GM12892 (cell line): ENCODE data around the gene SMIM8.

ENCODE experiments used
- POLR2A ChIP-seq: IDR thresholded peaks from 2 replicates; pipeline ENCODE4 v1.6.1; 2011; ENCODE audit warnings: low read depth, low read length, control low read depth
- POLR2AphosphoS5 ChIP-seq: IDR thresholded peaks from 2 replicates; pipeline ENCODE4 v1.6.1; 2011; ENCODE audit warnings: low read depth, low read length, control low read depth

DNA sequence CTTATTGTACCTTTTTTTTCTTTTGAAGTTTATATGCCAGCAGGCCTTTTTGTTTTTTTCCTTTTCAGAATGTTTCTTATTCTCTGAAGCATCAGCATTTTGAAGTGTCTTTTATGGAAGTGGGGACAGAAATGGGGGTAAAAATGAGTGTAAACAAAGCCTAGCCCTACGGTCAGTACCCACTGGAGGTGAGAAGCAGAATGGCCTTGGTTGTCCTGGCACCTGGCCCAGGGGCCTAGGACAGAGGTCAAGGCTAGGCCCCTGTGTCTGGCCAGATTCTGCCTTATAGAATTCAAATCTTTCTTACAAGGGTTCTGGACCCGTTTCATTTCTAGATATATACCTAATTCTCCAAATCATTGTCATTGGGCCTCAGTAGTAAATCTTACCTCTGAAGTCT is 18.8 kb downstream of the SMIM8 start:
- no peak for TF ChIP-seq POLR2A
- TF ChIP-seq POLR2AphosphoS5 = no peak
